T-helper 1 cell treated with Interleukin-12 subunit alpha and Interleukin-12 subunit beta and Interleukin-4 antibody, amounts not matched to agents 30 μg/mL and 1 μg/mL, for 36 hours (primary cell): ENCODE data around the gene OSM.

ENCODE experiments used
- H3K27ac Mint-ChIP-seq: one replicate; pipeline ENCODE4 v1.8.0; 2021; ENCODE audit warnings: mild to moderate bottlenecking, mixed read lengths
- H3K27me3 Mint-ChIP-seq: one replicate; pipeline ENCODE4 v1.8.0; 2021; ENCODE audit warnings: low read depth, mixed read lengths
- H3K36me3 Mint-ChIP-seq: one replicate; pipeline ENCODE4 v1.8.0; 2021; ENCODE audit warnings: low read depth, mixed read lengths
- H3K4me1 Mint-ChIP-seq: one replicate; pipeline ENCODE4 v1.8.0; 2021; ENCODE audit warnings: low read depth, mixed read lengths
- H3K4me3 Mint-ChIP-seq: one replicate; pipeline ENCODE4 v1.8.0; 2021; ENCODE audit warnings: mild to moderate bottlenecking, moderate library complexity, mixed read lengths
- H3K9me3 Mint-ChIP-seq: one replicate; pipeline ENCODE4 v1.8.0; 2021; ENCODE audit warnings: mixed read lengths

OSM gene

GRCh38 chr22:30230330-30230729 is 36.3 kb downstream of the OSM start:
- H3K36me3 Mint-ChIP-seq = no peaks in the 10 kb centered on the region

GRCh38 chr22:30228509-30229359 is 37.9 kb downstream of the OSM start:
- Mint-ChIP-seq H3K36me3 (no peaks in the 10 kb centered on the region), H3K4me3 (no peak overlapping the region), H3K9me3 (peaks cover 4% of the 10 kb centered on the region), H3K27ac (peak overlapping the region; percentile 31), H3K4me1 (peaks cover 34% of the 10 kb centered on the region), H3K27me3 (no peaks in the 10 kb centered on the region)

More at GRCh38 chr22:30230330-30230729, 36.3 kb downstream of the OSM start:
- Mint-ChIP-seq H3K4me1 (peaks cover 28% of the 10 kb centered on the region), H3K27ac (no peak overlapping the region), H3K27me3 (no peaks in the 10 kb centered on the region), H3K4me3 (no peak overlapping the region), H3K9me3 (no peaks in the 10 kb centered on the region)

DNA sequence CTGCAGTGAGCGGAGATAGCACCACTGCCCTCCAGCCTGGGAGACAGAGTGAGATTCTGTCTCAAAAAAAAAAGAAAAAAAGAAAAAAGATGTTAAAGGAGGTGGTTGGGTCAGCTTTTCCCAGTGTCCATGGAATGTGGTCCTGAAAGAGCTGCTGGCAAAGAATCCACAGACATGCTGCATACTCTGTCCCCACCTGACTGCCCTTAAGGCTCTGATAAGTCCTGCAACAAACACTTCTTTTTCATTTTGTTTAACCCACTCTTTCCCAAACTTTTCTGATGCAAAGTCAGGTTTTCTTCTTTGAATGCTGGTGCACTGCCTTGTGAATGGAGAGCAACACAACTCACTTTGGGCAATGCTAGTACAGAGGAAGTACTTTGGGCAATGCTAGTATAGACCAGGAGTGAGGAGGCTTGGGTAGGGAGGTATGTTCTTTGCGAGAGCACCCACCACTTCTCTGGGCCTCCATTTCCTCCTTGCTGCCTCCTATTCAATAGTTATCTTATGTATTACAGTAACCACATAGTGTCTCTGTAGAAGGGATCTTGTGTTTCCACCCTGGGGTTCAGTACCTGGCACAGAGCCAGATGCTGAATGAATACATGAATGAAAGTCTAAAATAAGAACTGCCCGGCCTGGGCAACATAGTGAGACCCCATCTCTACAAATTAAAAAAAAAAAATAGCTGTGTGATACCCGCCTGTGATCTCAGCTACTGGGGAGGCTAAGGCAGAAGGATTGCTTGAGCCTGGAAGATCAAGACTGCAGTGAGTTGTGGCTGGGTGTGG is 39.0 kb downstream of the OSM start:
- H3K4me1 Mint-ChIP-seq = peaks cover 44% of the 10 kb centered on the region
- no peak overlapping the region for H3K4me3 Mint-ChIP-seq
- peaks cover 4% of the 10 kb centered on the region for H3K9me3 Mint-ChIP-seq
- H3K27me3 Mint-ChIP-seq = no peaks in the 10 kb centered on the region
- H3K27ac Mint-ChIP-seq = peak overlapping the region; percentile 3
- no peaks in the 10 kb centered on the region for H3K36me3 Mint-ChIP-seq

GRCh38 chr22:30226192-30226832 is 40.3 kb downstream of the OSM start:
- Mint-ChIP-seq H3K27ac (peak overlapping the region; percentile 1), H3K9me3 (peaks cover 4% of the 10 kb centered on the region), H3K36me3 (no peaks in the 10 kb centered on the region), H3K4me1 (peaks cover 56% of the 10 kb centered on the region), H3K27me3 (no peaks in the 10 kb centered on the region), H3K4me3 (no peak overlapping the region)

- Mint-ChIP-seq H3K4me1 (peaks cover 63% of the 10 kb centered on the region), H3K4me3 (no peak overlapping the region)
These were observed 41.3 kb downstream of the OSM start for GRCh38 chr22:30225220-30225927.

GRCh38 chr22:30224161-30224857 is 42.3 kb downstream of the OSM start:
- peaks cover 2% of the 10 kb centered on the region for H3K36me3 Mint-ChIP-seq
- no peaks in the 10 kb centered on the region for H3K27me3 Mint-ChIP-seq
- no peak overlapping the region for H3K4me3 Mint-ChIP-seq
- H3K4me1 Mint-ChIP-seq = peaks cover 74% of the 10 kb centered on the region
- H3K9me3 Mint-ChIP-seq = peaks cover 4% of the 10 kb centered on the region
- H3K27ac Mint-ChIP-seq = no peak overlapping the region

More at GRCh38 chr22:30225220-30225927, 41.3 kb downstream of the OSM start:
- peak overlapping the region; percentile 38 for H3K27ac Mint-ChIP-seq
- H3K36me3 Mint-ChIP-seq = no peaks in the 10 kb centered on the region
- no peaks in the 10 kb centered on the region for H3K27me3 Mint-ChIP-seq
- peaks cover 4% of the 10 kb centered on the region for H3K9me3 Mint-ChIP-seq

DNA sequence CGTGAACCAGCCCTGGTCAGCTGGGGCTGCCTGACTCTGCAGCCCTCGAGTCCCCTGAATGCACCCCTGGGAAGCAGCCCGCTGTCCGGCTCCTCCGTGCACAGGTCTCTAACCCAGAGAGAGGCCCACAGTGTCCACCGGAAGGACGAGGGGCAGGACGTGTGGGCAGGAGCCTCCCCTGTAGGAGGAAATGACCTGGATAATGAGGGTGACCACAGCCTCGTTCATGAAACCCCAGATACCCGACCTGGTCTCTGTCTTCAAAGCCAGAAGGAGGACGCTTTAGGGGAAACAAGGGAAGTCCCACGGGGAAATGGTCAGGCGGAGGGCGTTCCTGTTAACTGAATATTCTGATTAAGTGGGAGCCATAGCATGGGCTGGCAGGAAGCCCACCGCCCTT is 43.3 kb downstream of the OSM start:
- Mint-ChIP-seq H3K36me3 (peaks cover 2% of the 10 kb centered on the region), H3K27ac (peak overlapping the region; percentile 26), H3K27me3 (no peaks in the 10 kb centered on the region), H3K4me3 (no peak overlapping the region), H3K9me3 (peaks cover 4% of the 10 kb centered on the region), H3K4me1 (peaks cover 74% of the 10 kb centered on the region)

DNA sequence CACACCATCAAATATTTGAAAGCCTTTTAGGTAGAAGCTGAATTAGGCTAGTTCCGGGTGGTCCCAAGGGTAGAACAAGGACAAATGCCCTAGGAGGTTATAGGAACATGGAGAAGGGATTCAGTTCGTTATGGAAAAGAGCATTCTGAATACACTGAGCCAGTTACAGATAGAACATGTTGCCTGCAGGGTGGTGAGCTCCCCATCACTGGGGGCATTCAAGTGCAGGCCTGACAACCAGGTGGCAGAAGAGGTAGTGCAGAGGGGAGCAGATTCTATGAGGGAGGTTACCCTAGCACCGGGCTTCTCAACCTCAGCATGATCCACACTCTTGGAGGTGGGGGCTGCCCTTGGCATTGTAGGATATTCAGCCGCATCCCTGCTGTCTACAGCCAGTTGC is 44.3 kb downstream of the OSM start:
- H3K27ac Mint-ChIP-seq = no peak overlapping the region
- H3K36me3 Mint-ChIP-seq = peaks cover 2% of the 10 kb centered on the region
- H3K27me3 Mint-ChIP-seq = no peaks in the 10 kb centered on the region
- peaks cover 4% of the 10 kb centered on the region for H3K9me3 Mint-ChIP-seq
- H3K4me1 Mint-ChIP-seq = peaks cover 71% of the 10 kb centered on the region
- no peak overlapping the region for H3K4me3 Mint-ChIP-seq

GRCh38 chr22:30221121-30221992 is 45.3 kb downstream of the OSM start:
- Mint-ChIP-seq H3K27ac (peak overlapping the region; percentile 86), H3K36me3 (peaks cover 2% of the 10 kb centered on the region), H3K4me1 (peaks cover 70% of the 10 kb centered on the region), H3K4me3 (peak overlapping the region; percentile 40), H3K9me3 (peaks cover 4% of the 10 kb centered on the region), H3K27me3 (no peaks in the 10 kb centered on the region)

- H3K4me3 Mint-ChIP-seq = peak overlapping the region; percentile 40
- peaks cover 4% of the 10 kb centered on the region for H3K9me3 Mint-ChIP-seq
- H3K27ac Mint-ChIP-seq = peak overlapping the region; percentile 86
- H3K27me3 Mint-ChIP-seq = no peaks in the 10 kb centered on the region
- H3K36me3 Mint-ChIP-seq = peaks cover 2% of the 10 kb centered on the region
- H3K4me1 Mint-ChIP-seq = peaks cover 70% of the 10 kb centered on the region
These were observed 46.2 kb downstream of the OSM start for GRCh38 chr22:30220338-30221012.

DNA sequence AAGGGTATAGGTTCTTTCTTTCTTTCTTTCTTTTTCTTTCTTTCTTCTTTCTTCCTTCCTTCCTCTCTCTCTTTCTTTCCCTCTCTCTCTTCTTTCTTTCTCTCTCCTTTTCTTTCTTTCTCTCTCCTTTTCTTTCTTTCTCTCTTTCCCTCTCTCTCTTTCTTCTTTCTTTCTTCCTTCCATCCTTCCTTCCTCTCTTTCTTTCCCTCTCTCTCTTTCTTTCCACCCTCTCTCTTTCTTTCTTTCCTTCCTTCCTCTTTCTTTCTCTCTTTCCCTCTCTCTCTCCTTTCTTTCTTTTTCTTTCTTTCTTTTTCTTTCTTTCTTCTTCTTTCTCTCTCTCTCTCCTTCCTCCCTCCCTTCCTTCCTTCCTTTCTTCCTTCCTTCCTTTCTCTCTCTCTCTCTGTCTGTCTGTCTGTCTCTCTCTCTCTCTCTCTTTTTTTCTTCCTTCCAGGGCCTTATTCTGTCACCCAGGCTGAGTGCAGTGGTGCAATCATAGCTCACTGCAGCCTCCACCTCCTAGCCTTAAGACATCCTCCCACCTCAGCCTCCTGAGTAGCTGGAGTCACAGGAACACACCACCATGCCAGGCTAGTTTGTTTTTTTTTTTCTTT is 46.9 kb downstream of the OSM start:
- Mint-ChIP-seq H3K27ac (peak overlapping the region; percentile 86), H3K36me3 (peaks cover 2% of the 10 kb centered on the region), H3K27me3 (no peaks in the 10 kb centered on the region), H3K4me3 (no peak overlapping the region), H3K9me3 (no peaks in the 10 kb centered on the region), H3K4me1 (peaks cover 70% of the 10 kb centered on the region)

GRCh38 chr22:30219049-30219654 is 47.5 kb downstream of the OSM start:
- Mint-ChIP-seq H3K27me3 (no peaks in the 10 kb centered on the region), H3K27ac (peak overlapping the region; percentile 86), H3K4me3 (no peak overlapping the region), H3K36me3 (peaks cover 2% of the 10 kb centered on the region), H3K4me1 (peaks cover 72% of the 10 kb centered on the region), H3K9me3 (no peaks in the 10 kb centered on the region)
